SK-N-SH (cell line): Measurements from ENCODE around the gene LCA5L. TPM values are rescaled to one million over a fixed set of nuclear protein-coding genes. Genes with fewer than 3 reads are reported as not detected.

Source experiments
- CTCF ChIA-PET: fragments of 300-600, 350-600 bp; formaldehyde crosslinking; extraction: SDS; loops from one replicate; lab custom pipeline; 2021; lab: Yijun Ruan, JAX
- POLR2A ChIA-PET: fragments of 350-600 bp; sonication (Branson Sonifier 250); formaldehyde crosslinking; extraction: SDS; loops from one replicate; lab custom pipeline; 2020; ENCODE audit warnings: antibody characterized with exemption, inconsistent platforms; lab: Yijun Ruan, JAX
- DNase-seq: peaks from one replicate; pipeline ENCODE4 v3.0.0; 2012
- H2AFZ ChIP-seq: fragments of 200-600 bp; sonication (generic); 2 replicates; pipeline ENCODE4 v1.8.1; 2016; ENCODE audit warnings: antibody characterized with exemption, mild to moderate bottlenecking, low read depth
- H3F3A ChIP-seq: fragments of 200-600 bp; sonication (generic); replicated peaks from 2 replicates; pipeline ENCODE3; 2016; ENCODE audit warnings: antibody characterized with exemption, mild to moderate bottlenecking; ENCODE audit not compliant: insufficient read depth
- H3K27ac ChIP-seq, 2 experiments: fragments of 200-500 bp in 1 of 2; fragments of 200-600 bp in 1 of 2; sonication (Bioruptor generic) in 1 of 2; sonication (generic), shearing (Covaris generic) in 1 of 2; 2 replicates each; pipeline versions ENCODE4 v1.5.1 to v1.6.1; 2014 to 2016; ENCODE audit warnings: low read depth in 2 of 2, inconsistent platforms in 1 of 2, low read length in 1 of 2, mild to moderate bottlenecking in 1 of 2, mixed read lengths in 1 of 2
- H3K27me3 ChIP-seq: fragments of 200-600 bp; sonication (generic), shearing (Covaris generic); 2 replicates; pipeline ENCODE4 v1.6.1; 2016; ENCODE audit warnings: mixed run types; ENCODE audit not compliant: insufficient read depth
- H3K36me3 ChIP-seq, 2 experiments: fragments of 200-500 bp in 1 of 2; fragments of 200-600 bp in 1 of 2; sonication (Bioruptor generic) in 1 of 2; sonication (generic) in 1 of 2; replicated peaks in 1 of 2; 2 replicates each; pipeline versions ENCODE3 to v1.5.1; 2014 to 2016; ENCODE audit warnings: low read length in 1 of 2, mild to moderate bottlenecking in 1 of 2; ENCODE audit not compliant: insufficient read depth in 2 of 2, control insufficient read depth in 1 of 2
- H3K4me1 ChIP-seq, 2 experiments: fragments of 200-500 bp in 1 of 2; fragments of 200-600 bp in 1 of 2; sonication (Bioruptor generic) in 1 of 2; sonication (generic), shearing (Covaris generic) in 1 of 2; 2 replicates each; pipeline versions ENCODE4 v1.5.1 to v1.6.1; 2014 to 2016; ENCODE audit warnings: low read depth in 1 of 2, low read length in 1 of 2, mixed run types in 1 of 2; ENCODE audit not compliant: insufficient read depth in 2 of 2, control insufficient read depth in 1 of 2
- H3K4me2 ChIP-seq: fragments of 200-600 bp; sonication (generic), shearing (Covaris generic); 2 replicates; pipeline ENCODE4 v1.6.1; 2017; ENCODE audit warnings: mixed run types
- H3K4me3 ChIP-seq, 2 experiments: fragments of 200-500 bp in 1 of 2; fragments of 200-600 bp in 1 of 2; sonication (Bioruptor generic) in 1 of 2; sonication (generic), shearing (Covaris generic) in 1 of 2; 2 replicates each; pipeline versions ENCODE4 v1.5.1 to v1.8.1; 2014 to 2016; ENCODE audit warnings: low read depth in 2 of 2, inconsistent platforms in 1 of 2, low read length in 1 of 2, mild to moderate bottlenecking in 1 of 2, mixed read lengths in 1 of 2, moderate library complexity in 1 of 2
- H3K79me2 ChIP-seq: fragments of 200-600 bp; sonication (generic); 2 replicates; pipeline ENCODE4 v1.8.1; 2017; ENCODE audit warnings: mild to moderate bottlenecking; ENCODE audit not compliant: insufficient read depth
- H3K9ac ChIP-seq: fragments of 200-600 bp; sonication (generic); 2 replicates; pipeline ENCODE4 v1.6.1; 2017; ENCODE audit warnings: mixed run types
- H3K9me2 ChIP-seq: fragments of 200-600 bp; sonication (generic); 2 replicates; pipeline ENCODE4 v1.6.1; 2017; ENCODE audit warnings: mixed run types
- H3K9me3 ChIP-seq: fragments of 200-600 bp; sonication (generic); 2 replicates; pipeline ENCODE4 v1.6.1; 2017; ENCODE audit warnings: mixed run types, mild to moderate bottlenecking, moderate library complexity
- H4K20me1 ChIP-seq: fragments of 200-600 bp; sonication (generic); 2 replicates; pipeline ENCODE4 v1.6.1; 2017; ENCODE audit warnings: mild to moderate bottlenecking, mixed run types; ENCODE audit not compliant: insufficient read depth
- CTCF ChIP-seq: fragments of 200-600 bp; sonication (generic); IDR thresholded peaks from 2 replicates; pipeline ENCODE4 v1.6.1; 2017; ENCODE audit warnings: antibody characterized with exemption, mild to moderate bottlenecking, moderate library complexity
- FOXJ3 ChIP-seq: sonication (generic); formaldehyde crosslinking; IDR thresholded peaks from 2 replicates; pipeline ENCODE4 v1.5.1; 2020; ENCODE audit warnings: mild to moderate bottlenecking, missing genetic modification reagents
- MAX ChIP-seq: IDR thresholded peaks from 2 replicates; pipeline ENCODE4 v1.4.0; 2012; ENCODE audit warnings: low read depth
- PBX3 ChIP-seq: IDR thresholded peaks from 2 replicates; pipeline ENCODE4; 2012
- RAD21 ChIP-seq: IDR thresholded peaks from 2 replicates; pipeline ENCODE4 v1.6.1; 2012; ENCODE audit warnings: mild to moderate bottlenecking, low read length
- SMC3 ChIP-seq: IDR thresholded peaks from 2 replicates; pipeline ENCODE4 v1.6.1; 2012; ENCODE audit warnings: low read depth, low read length, improper control_type of control experiment
- TEAD4 ChIP-seq: IDR thresholded peaks from 2 replicates; pipeline ENCODE4 v1.4.0; 2012; ENCODE audit warnings: mild to moderate bottlenecking, borderline replicate concordance; ENCODE audit not compliant: insufficient read depth
- USF1 ChIP-seq: IDR thresholded peaks from 2 replicates; pipeline ENCODE4 v1.4.0; 2012; ENCODE audit warnings: low read depth, borderline replicate concordance
- WGBS: methylation state at CpG from one replicate; pipeline ENCODE4 v1.1.6; 2017; ENCODE audit warnings: low lambda C conversion rate; 5-methylcytosine and 5-hydroxymethylcytosine counted together
- polyA plus RNA-seq, 3 experiments: library from polyadenylated mRNA; depleted of rRNA; stranded (reverse); fragments of >200 nt; gene quantifications; 2 replicates each; pipeline ENCODE4 v1.2.3, GENCODE V29; 2012

Gene LCA5L
- polyA plus RNA-seq, 1 of the 3 experiments (the other 2 are of a cell fraction), result 0.74 TPM

- 0 out of 2 replicates have a peak, but pooled peaks have one; percentile 10 for TF ChIP-seq MAX
- TF ChIP-seq FOXJ3 (CRISPR knock-in tag), result no peak
- no peak for TF ChIP-seq PBX3
- no peak for TF ChIP-seq TEAD4
- Histone ChIP-seq H3K9me2 (no peaks in the 10 kb centered on the region), H3K4me3 (peak overlapping the region; percentile 83 to 97), H3K9me3 (no peaks in the 10 kb centered on the region), H4K20me1 (no peaks in the 10 kb centered on the region), H3K27ac (peak overlapping the region; percentile 90 to 95), H3K36me3 (no peaks in the 10 kb centered on the region), H3K9ac (peak overlapping the region; percentile 91), H3K27me3 (no peaks in the 10 kb centered on the region), H2AFZ (peak overlapping the region; percentile 94), H3K4me2 (peak overlapping the region; percentile 92), H3K4me1 (peaks cover 0 to 9% of the 10 kb centered on the region in 2 experiments; a peak in 3 of 4 replicates), H3F3A (no peaks in the 10 kb centered on the region), H3K79me2 (no peaks in the 10 kb centered on the region)
- CTCF ChIA-PET, result interaction anchor here (1.0 to 1.5 kb wide), 6 partner anchors 15 to 791 kb away, joined by 3 to 5 read pairs (median 3); no protein-coding TSS in a partner anchor
- WGBS, result 16% methylated on average over 15 of the region's 15 CpGs
- peak; percentile 59 for DNase-seq
- POLR2A ChIA-PET, result interaction anchor here (0.7 kb wide), 1 partner anchor 95 kb away, joined by 4 read pairs; no protein-coding TSS in a partner anchor
Observed at GRCh38 chr21:39444421-39445180, 977 bp downstream of the LCA5L start.

- Histone ChIP-seq H3K4me1 (peaks cover 0 to 9% of the 10 kb centered on the region in 2 experiments; a peak in 3 of 4 replicates), H3K27me3 (no peaks in the 10 kb centered on the region), H3K4me3 (no peak overlapping the region), H3K9me2 (no peaks in the 10 kb centered on the region), H3F3A (no peaks in the 10 kb centered on the region), H3K36me3 (no peaks in the 10 kb centered on the region), H4K20me1 (no peaks in the 10 kb centered on the region), H3K9me3 (no peaks in the 10 kb centered on the region), H2AFZ (no peak overlapping the region), H3K27ac (no peak overlapping the region), H3K79me2 (no peaks in the 10 kb centered on the region), H3K9ac (no peak overlapping the region), H3K4me2 (no peak overlapping the region)
- TF ChIP-seq RAD21 (peak; percentile 78), CTCF (peak; percentile 79), SMC3 (peak; percentile 45), USF1 (no peak)
- POLR2A ChIA-PET, result no interaction called here
- peak; percentile 59 for DNase-seq
- WGBS, result 62% methylated on average over 13 of the region's 13 CpGs
- CTCF ChIA-PET, result interaction anchor here (0.6 to 3.1 kb wide), 28 partner anchors 8 to 234 kb away, joined by 3 to 20 read pairs (median 4); partner anchors contain the start of gene BRWD1
Observed at GRCh38 chr21:39441502-39442475, 3.8 kb downstream of the LCA5L start.
